Nephron progenitor cell (in vitro differentiated cells): ENCODE data around the gene PINK1.
"Not testable (repeated sequence)": the region's sequence is repeated elsewhere in the genome, so short reads cannot be mapped to it uniquely, and the experiment has no call there.

Source experiments
- DNase-seq: peaks from one replicate; pipeline ENCODE4 v3.0.0; 2021
- H3K27ac Mint-ChIP-seq: 2 replicates; pipeline ENCODE4 v1.8.0; 2021; ENCODE audit warnings: mild to moderate bottlenecking, moderate library complexity, mixed read lengths
- H3K27me3 Mint-ChIP-seq: 2 replicates; pipeline ENCODE4 v1.8.0; 2021; ENCODE audit warnings: mild to moderate bottlenecking, low read depth, mixed read lengths; ENCODE audit not compliant: poor library complexity
- H3K36me3 Mint-ChIP-seq: 2 replicates; pipeline ENCODE4 v1.8.0; 2021; ENCODE audit warnings: low read depth, mixed read lengths
- H3K4me1 Mint-ChIP-seq: 2 replicates; pipeline ENCODE4 v1.8.0; 2021; ENCODE audit warnings: mixed read lengths
- H3K4me3 Mint-ChIP-seq: 2 replicates; pipeline ENCODE4 v1.8.0; 2021; ENCODE audit warnings: mild to moderate bottlenecking, moderate library complexity, mixed read lengths
- H3K9me3 Mint-ChIP-seq: 2 replicates; pipeline ENCODE4 v1.8.0; 2021; ENCODE audit warnings: mild to moderate bottlenecking, moderate library complexity, mixed read lengths
- CTCF ChIP-seq: fragments of 200-600 bp; sonication (generic); IDR thresholded peaks from 2 replicates; pipeline ENCODE4 v1.5.0; 2021; ENCODE audit warnings: antibody characterized with exemption

The PINK1 gene

GRCh38 chr1:20600156-20600555 is 33.1 kb upstream of the PINK1 start:
- Mint-ChIP-seq H3K4me1 (peaks cover 10% of the 10 kb centered on the region), H3K36me3 (no peaks in the 10 kb centered on the region), H3K27ac (no peak overlapping the region), H3K4me3 (no peak overlapping the region), H3K9me3 (no peaks in the 10 kb centered on the region), H3K27me3 (no peaks in the 10 kb centered on the region)
- no peak for DNase-seq
- no peak for TF ChIP-seq CTCF

DNA sequence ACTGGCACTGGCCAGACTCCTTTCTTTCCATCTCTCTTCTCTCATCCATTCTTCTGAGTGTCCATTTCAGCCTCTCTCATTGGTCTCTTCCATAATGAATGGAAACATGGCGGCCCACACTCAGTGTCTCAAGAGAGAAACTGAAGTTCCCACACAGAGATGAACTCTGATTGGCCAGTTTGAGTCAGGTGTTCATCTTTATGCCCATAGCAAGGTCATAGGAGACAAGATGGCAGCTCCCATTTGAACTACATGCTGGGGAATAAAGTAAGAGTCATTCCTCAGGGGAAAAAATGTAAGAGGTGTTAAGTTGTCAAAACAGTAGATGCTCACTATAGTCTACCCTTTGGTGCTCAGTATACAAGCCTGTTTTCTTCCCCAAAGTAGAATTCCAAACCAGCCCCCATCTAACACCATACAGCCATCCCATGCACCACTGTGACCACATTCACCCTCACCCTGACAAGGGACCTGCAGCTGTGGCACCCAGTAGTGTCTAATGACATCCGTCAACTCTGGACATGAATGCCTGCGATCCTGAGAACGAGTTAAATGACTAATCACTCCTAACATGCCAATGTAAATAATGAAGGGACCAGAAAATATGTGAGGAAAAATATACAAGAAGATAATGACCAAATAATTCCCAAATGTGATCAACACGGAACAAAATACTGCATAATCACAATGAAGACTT is 32.0 kb upstream of the PINK1 start:
- TF ChIP-seq CTCF = no peak
- Mint-ChIP-seq H3K27ac (no peak overlapping the region), H3K36me3 (no peaks in the 10 kb centered on the region), H3K27me3 (peaks cover under 1% of the 10 kb centered on the region), H3K9me3 (no peaks in the 10 kb centered on the region), H3K4me1 (no peaks in the 10 kb centered on the region), H3K4me3 (no peak overlapping the region)
- DNase-seq = no peak

DNA sequence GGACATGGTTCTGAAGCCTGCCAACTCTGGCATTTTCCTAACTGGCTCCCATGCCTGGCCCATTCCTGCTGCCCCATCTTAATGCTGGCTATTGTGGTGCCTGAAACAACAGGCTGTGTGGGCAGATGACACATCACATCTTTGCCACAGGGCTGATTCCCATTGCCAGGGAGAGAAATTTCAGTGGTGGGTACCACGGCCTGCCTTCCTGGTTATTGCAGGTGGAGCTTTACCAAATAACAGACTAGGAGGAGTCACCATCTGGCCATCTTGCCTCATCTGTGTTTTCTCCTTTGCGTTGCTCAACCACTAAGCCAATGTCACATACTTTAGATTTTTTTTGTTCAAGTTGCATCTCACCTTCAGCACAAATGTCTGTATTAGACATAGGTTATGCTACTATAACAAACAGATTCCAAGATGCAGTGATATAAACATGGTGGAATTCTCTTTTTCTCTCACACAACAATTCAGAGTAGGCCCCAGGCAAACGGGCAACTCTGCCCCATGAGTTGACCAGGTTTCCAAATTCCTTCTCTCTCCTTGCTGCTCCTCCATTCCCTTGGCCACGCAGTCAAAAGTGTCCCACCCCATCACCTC is 30.3 kb upstream of the PINK1 start:
- Mint-ChIP-seq H3K27ac (no peak overlapping the region), H3K4me3 (no peak overlapping the region), H3K4me1 (no peaks in the 10 kb centered on the region), H3K9me3 (no peaks in the 10 kb centered on the region), H3K36me3 (no peaks in the 10 kb centered on the region), H3K27me3 (peaks cover 3% of the 10 kb centered on the region)
- TF ChIP-seq CTCF = no peak
- no peak for DNase-seq

- H3K9me3 Mint-ChIP-seq = no peaks in the 10 kb centered on the region
- no peaks in the 10 kb centered on the region for H3K4me1 Mint-ChIP-seq
- H3K36me3 Mint-ChIP-seq = no peaks in the 10 kb centered on the region
- DNase-seq = no peak
- peaks cover 3% of the 10 kb centered on the region for H3K27me3 Mint-ChIP-seq
- no peak overlapping the region for H3K27ac Mint-ChIP-seq
- no peak for TF ChIP-seq CTCF
- H3K4me3 Mint-ChIP-seq = no peak overlapping the region
These were observed 29.5 kb upstream of the PINK1 start for GRCh38 chr1:20603504-20604464.

DNA sequence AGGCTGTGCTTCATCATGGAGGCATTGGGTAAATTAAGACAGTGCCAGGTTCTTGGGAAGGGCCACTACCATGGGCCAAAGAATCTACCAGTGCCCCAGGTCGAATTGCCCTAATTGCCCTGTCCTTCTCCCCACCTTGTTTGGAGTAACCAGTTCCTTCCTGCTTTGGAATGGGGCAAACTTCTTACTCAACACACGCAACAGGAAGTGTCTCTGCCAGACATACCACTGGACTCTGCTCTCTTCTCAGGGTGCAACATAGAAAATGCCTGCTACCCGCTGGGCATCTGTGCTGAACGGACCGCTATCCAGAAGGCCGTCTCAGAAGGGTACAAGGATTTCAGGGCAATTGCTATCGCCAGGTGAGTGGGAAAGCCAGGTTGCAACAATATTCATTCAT is 28.6 kb upstream of the PINK1 start:
- Mint-ChIP-seq H3K36me3 (no peaks in the 10 kb centered on the region), H3K9me3 (no peaks in the 10 kb centered on the region), H3K27me3 (peaks cover 3% of the 10 kb centered on the region), H3K4me3 (no peak overlapping the region), H3K27ac (no peak overlapping the region), H3K4me1 (no peaks in the 10 kb centered on the region)
- no peak for TF ChIP-seq CTCF
- DNase-seq = no peak

DNA sequence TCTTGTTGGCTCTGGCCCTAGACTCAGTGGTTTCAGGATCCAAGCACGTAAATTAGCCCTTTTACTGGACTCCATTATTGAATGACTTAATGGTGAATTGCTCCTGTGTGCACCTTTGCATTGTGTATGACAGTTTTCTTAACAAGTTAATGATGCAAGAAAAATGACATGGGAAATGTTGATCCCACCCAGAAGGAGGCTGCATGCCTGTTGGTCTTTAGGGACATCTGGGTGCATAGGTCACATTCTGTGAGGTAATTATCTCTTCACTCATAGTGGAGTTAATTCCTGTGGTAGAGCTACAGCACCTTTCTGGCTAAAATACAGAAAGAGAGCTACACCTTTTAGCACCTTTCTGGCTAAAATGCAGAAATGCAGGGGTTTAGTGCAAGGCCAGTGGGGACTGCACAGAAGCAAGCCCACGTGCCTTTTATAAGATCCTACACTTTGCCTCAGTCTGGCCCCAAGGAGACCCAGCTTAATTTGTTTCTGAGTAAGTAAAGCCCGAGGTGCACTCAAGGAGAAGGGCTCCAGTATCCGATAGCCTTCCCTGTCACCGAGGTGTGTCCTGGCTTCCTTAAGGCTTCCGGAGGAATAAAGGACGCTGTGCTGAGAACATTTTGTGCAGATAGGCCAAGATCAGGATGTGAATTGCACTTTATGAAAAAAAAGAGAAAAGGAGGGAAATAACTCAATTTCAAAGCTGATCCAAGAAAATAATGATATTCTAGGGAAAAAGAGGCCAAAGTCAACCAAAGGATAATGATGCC is 26.3 kb upstream of the PINK1 start:
- not testable (repeated sequence) for H3K36me3 Mint-ChIP-seq, H3K4me3 Mint-ChIP-seq, H3K27me3 Mint-ChIP-seq, H3K4me1 Mint-ChIP-seq, H3K9me3 Mint-ChIP-seq, H3K27ac Mint-ChIP-seq, DNase-seq
